Stimulated activated CD4-positive, alpha-beta T cell treated with anti-CD3 and anti-CD28 coated beads, TNF-alpha, amount 100 ng/mL, for 4 hours (primary cell): ENCODE results near the gene CD300A.

ENCODE experiments used
- DNase-seq, 3 experiments: peaks; one replicate each; pipeline ENCODE4 v3.0.0-alpha.2; 2020; ENCODE audit warnings: low read depth in 3 of 3

The CD300A gene

DNA sequence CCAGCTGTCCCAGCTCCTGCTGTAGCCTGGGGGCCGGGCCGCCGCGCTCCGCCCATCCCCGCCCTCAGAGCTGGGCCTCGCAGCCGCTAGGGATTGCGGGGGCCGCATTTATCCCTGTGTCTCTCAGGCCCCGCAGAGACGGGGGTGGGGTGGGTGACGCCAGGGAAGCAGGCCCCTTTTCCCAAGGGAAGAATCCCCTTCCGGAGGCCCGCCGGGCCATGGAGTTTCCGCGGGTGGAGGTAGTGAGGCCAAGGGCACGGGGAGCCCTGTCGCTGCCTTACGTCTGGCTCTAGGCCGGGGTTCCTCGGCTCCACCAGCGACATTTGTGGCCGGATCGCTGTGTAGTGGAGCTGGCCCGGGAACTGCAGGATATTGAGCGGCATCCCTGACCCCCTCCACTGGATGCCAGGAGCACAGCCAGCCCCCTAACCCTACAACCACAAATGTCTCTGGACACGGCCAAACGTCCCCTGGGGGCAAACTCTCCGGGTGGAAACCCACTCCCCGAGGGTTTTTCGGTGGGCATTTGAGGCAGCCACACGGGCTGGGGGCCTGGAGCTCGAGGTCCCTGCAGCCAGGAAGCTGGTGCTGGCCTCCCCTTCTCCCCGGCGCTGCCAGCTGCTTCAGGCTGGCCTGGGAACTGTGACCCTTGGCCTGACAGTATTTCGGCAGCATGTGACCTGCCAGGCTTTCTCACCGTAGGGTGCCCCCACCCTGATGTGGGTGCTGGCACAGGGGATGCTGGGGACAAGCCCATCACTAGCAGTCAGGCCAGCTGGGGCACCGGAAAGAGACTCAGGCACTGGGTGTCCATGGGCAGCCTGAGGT, 12.0 kb upstream of the CD300A start:
- DNase-seq: no peak

DNA sequence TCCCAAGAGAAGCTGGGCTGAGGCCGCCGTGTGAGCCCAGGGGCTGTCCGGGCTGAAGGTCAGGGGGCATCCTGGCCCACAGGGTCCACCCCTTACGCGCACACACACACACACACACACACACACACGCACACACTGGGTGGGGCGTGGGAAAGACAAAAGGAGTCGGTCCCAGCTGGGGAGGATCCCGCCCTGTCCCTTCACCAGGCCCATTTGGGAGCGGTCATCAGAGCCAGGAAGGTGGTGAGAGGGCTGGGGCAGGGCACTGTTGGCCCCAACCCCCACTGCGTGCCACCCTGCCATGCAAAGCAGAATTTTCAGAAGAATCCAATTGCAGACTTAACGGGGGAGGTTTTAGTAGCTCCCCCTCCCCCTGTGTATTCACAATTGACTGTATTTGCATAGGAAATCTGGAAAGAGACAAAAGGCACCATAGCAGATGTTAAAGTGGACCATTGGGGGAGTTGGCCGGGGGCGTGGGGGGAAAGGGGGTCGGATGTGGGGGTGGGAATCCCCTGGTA, 11.3 kb upstream of the CD300A start:
- DNase-seq: no peak

GRCh38 chr17:74455821-74456220, 10.6 kb upstream of the CD300A start:
- no peak for DNase-seq

DNA sequence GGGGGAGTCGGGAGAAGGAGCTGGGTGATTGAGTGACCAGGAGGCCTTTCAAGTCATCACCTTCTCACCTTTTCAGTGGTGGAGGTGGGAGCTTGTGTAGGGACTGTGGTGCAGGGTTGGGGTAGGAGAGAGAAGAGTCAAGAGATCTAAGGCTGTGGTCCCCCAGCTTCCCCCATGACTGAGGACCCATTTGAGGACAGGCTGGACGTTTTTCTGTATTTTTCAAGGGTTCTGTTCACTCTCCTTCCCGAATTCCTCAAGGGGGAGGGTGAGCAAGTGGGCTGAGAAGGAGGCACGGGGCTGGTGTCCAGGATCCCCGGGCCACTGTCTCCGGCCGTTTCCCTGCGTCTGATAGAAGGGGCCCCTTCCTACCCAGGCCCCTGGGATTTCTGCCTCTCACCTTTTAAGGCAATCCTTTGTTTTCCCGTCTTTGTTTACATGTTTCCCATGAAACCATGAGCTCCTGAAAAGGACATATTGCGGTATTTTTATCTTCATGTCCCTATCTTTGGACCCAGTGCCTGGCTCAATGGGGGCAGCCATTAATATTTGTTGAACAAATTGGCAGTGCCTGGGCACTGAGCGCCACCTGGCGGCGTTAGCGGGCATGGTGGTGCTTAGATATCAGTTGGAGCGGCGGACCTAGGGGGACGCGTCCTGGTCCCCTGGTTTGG, 9.2 kb upstream of the CD300A start:
- peak; percentile 44 to 52 (median 52) for DNase-seq

DNA sequence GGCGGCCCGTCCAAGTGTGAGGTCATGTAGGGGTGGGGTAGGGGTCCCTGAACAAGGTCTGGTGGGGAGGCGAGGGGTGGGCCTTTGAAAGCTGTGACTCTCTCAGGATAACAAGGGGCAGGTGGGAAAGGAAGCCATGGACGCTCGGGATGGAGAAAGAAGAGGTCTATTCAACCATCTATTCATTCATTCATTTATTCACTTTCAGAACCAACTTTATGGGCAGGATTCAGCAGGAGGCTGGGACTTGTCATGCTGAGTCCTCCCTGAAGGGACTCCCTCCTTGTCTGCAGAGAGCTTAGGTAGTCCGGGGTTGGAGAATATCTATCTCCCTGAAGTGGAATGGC, 8.6 kb upstream of the CD300A start:
- DNase-seq: no peak

- no peak for DNase-seq
Measured at GRCh38 chr17:74458835-74459234, 7.6 kb upstream of the CD300A start.

DNA sequence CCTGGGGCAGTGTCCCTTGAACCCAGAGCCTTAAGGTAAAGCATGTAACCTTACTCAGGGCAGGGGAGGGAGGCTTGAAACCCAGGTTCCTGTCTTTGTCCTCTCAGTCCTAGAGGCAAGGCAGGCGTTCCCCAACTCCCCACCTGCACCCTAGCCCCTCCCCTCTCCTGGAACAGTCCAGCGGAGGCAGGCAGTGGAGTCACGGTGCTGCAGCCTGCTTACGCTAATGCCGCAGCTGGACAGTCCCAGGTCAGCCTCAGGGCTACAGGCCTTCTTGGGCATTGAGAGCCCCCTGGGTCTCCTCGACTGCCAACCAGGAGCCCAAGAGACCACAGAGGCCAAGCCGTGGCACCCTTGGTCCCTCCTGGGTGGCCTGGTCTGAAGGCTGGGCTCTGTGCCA, 6.8 kb upstream of the CD300A start:
- DNase-seq: no peak

- DNase-seq: no peak
Measured at GRCh38 chr17:74460241-74460640, 6.2 kb upstream of the CD300A start.

DNA sequence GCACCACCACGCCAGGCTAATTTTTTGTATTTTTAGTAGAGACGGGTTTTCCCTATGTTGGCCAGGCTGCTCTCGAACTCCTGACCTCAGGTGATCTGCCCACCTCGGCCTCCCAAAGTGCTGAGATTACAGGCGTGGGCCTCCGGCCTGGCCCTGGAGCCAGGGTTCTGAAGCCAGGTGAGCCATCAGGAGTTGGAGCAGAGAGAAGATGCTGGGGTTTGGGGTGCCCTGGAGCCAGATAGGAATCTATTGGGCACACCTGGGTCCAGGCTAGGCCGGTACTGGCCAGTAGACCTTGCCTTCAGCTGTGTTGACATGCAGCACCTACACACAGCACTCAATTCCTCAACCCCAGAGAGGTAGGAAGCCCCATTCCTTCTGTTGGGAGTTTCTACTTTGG, 5.4 kb upstream of the CD300A start:
- DNase-seq: no peak

GRCh38 chr17:74461611-74462010, 4.8 kb upstream of the CD300A start:
- DNase-seq: no peak

- DNase-seq: no peak
Measured at GRCh38 chr17:74464730-74465377, 1.6 kb upstream of the CD300A start.

- no peak for DNase-seq
Measured at GRCh38 chr17:74465378-74466110, 890 bp upstream of the CD300A start.

DNA sequence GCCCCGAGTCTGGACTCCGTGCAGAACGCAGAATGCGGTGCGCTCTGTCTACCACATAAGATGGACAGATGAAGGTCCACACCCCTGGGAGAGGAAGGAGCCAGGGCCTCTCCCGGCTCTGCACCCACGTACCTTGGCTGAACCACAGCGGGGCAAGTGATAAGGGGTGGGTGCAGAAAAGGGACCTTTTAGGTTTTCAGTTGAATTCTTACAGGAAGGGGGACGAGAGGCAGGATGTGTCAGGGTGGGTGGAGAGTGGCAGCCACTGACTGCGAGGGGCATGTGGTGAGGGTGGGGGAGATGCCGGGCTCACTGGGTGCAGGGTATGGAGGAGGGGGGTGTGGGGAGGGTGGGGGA, 372 bp downstream of the CD300A start:
- DNase-seq: no peak

GRCh38 chr17:74467221-74467951, 952 bp downstream of the CD300A start:
- DNase-seq: no peak

GRCh38 chr17:74471341-74471740, 4.9 kb downstream of the CD300A start:
- DNase-seq: no peak

DNA sequence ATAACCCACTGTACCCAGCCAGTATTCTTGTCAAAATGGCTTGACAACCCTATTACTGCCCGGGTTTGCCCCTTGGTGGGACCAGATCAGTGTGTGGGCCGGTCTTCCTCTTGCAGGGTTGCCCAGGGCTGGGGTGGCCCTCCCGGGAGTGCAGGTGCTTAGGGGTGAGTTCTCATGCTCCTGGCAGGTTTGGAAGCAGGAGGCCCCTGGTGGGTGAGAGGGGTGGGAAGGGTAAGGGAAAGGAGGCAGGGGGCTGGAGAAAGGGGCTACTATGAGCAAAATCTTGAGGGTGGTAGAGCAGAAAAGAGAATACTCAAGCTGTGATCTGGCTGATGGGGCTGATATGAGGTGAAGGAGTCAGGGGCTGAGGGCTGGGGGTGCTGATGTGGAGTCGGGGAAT, 6.5 kb downstream of the CD300A start:
- DNase-seq: no peak

GRCh38 chr17:74473294-74473693, 6.9 kb downstream of the CD300A start:
- DNase-seq: no peak

DNA sequence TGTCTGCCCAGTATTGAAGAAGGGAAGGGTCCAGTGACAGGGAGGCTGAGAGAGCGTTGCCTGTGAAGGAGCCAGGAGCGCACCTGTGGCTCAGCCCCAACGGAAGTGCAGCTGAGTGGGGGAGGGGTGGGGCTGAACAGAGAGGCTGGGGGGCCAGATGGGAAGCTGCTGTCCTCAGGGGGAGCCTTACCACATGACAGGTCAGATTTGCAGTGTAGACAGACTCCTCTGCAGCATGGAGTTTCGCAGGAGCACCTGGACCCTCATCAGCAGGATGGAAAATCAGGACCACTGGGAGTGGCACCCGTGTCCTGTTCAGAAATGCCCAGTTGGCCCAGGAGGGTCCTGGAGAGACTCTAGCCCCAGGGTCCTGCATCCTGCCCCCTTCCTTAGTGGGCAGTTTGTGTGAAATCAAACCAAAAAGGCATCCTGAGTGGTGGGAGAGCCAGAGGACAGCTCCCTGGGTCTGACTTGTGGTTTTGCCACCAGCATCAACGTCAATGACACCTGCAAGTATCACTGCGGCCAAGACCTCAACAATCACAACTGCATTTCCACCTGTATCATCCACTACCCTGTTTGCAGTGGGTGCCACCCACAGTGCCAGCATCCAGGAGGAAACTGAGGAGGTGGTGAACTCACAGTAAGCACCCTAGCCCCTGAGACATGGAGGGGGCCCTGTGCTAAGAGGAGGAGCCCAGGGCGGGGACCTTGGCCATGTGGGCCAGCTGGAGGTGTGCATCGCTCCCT, 7.8 kb downstream of the CD300A start:
- no peak for DNase-seq

- no peak for DNase-seq
Measured at GRCh38 chr17:74475189-74475588, 8.8 kb downstream of the CD300A start.

DNA sequence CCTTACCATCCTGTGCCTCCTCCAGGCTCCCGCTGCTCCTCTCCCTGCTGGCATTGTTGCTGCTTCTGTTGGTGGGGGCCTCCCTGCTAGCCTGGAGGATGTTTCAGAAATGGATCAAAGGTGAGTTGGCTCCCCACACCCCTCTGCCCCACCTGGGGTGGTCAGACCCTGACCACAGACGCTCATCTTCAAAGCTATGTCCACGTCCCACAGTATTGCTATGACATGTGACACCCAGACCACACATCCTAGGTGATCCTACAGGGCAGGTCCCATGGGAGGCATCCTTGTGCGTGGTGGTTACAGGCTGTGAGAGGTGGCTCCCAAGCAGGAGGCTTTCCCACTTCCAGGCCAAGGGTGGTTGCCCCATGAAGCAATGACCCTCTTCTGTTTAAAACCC, 11.0 kb downstream of the CD300A start:
- DNase-seq: no peak
